Erythroblast (primary cell): ENCODE measurements around the gene CD82.

ENCODE experiments used
- GATA1 ChIP-seq: IDR thresholded peaks from 2 replicates; pipeline ENCODE4 v1.6.1; 2011; ENCODE audit warnings: low read depth, mild to moderate bottlenecking, control low read depth, low read length, moderate library complexity
- POLR2A ChIP-seq: IDR thresholded peaks from 2 replicates; pipeline ENCODE4 v1.6.1; 2011; ENCODE audit warnings: mild to moderate bottlenecking, low read length

- no peak for TF ChIP-seq POLR2A
- TF ChIP-seq GATA1 = no peak
Measured at GRCh38 chr11:44557464-44557863, 8.0 kb upstream of the CD82 start.
